ENCODE data around the gene DMTF1. TPM values are rescaled to one million over a fixed set of nuclear protein-coding genes. Genes with fewer than 3 reads are reported as not detected.

Gene DMTF1
- total and polyA plus RNA-seq, 2 donors (not counting 1 experiment from before 2014, with no cell fraction given): 51.6 to 97.1 TPM

- H3K4me3 ChIP-seq (replicated peaks in 1 of 4; ENCODE audit: control extremely low read depth in 1 of 4, insufficient read depth in 1 of 4, low read depth in 3 of 4, low read length in 4 of 4): no peak overlapping the region
- no peaks in the 10 kb centered on the region for H3K9me3 ChIP-seq (ENCODE audit: control insufficient read depth, insufficient read depth, low read depth, low read length)
- H3K27ac ChIP-seq (ENCODE audit: insufficient read depth, low read length): no peak overlapping the region
- peaks cover 2% of the 10 kb centered on the region for H3K4me1 ChIP-seq (ENCODE audit: control insufficient read depth, extremely low read depth, insufficient read depth, low read length)
- TF ChIP-seq EZH2 (IDR thresholded peaks at IDR 0.05; ENCODE audit: low read length, missing control alignments): no peak
- TF ChIP-seq, protein P1, sequence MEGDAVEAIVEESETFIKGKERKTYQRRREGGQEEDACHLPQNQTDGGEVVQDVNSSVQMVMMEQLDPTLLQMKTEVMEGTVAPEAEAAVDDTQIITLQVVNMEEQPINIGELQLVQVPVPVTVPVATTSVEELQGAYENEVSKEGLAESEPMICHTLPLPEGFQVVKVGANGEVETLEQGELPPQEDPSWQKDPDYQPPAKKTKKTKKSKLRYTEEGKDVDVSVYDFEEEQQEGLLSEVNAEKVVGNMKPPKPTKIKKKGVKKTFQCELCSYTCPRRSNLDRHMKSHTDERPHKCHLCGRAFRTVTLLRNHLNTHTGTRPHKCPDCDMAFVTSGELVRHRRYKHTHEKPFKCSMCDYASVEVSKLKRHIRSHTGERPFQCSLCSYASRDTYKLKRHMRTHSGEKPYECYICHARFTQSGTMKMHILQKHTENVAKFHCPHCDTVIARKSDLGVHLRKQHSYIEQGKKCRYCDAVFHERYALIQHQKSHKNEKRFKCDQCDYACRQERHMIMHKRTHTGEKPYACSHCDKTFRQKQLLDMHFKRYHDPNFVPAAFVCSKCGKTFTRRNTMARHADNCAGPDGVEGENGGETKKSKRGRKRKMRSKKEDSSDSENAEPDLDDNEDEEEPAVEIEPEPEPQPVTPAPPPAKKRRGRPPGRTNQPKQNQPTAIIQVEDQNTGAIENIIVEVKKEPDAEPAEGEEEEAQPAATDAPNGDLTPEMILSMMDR (conservative IDR thresholded peaks at IDR 0.05 in 1 of 2, IDR thresholded peaks at IDR 0.05 in 1 of 2; ENCODE audit: low read depth in 1 of 2, low read length in 2 of 2): no peak
- no peaks in the 10 kb centered on the region for H3K36me3 ChIP-seq (ENCODE audit: control insufficient read depth, insufficient read depth, low read length)
- no peak overlapping the region for H2AFZ ChIP-seq (ENCODE audit: low read length)
- no peak overlapping the region for H3K4me2 ChIP-seq (ENCODE audit: extremely low read depth, insufficient read depth, low read length)
- DNase-seq (ENCODE audit: low read depth in 2 of 2): no peak
- H3K79me2 ChIP-seq (ENCODE audit: control insufficient read depth, insufficient read depth, low read length): peaks cover 3% of the 10 kb centered on the region
- no peak overlapping the region for H3K9ac ChIP-seq (ENCODE audit: insufficient read depth, low read length)
- H3K27me3 ChIP-seq (ENCODE audit: control insufficient read depth, insufficient read depth, low read length): no peaks in the 10 kb centered on the region
- H4K20me1 ChIP-seq (ENCODE audit: control insufficient read depth, extremely low read depth, insufficient read depth, low read length): no peaks in the 10 kb centered on the region
Observed at GRCh38 chr7:87209295-87209924, 57.2 kb downstream of the DMTF1 start.

DNA sequence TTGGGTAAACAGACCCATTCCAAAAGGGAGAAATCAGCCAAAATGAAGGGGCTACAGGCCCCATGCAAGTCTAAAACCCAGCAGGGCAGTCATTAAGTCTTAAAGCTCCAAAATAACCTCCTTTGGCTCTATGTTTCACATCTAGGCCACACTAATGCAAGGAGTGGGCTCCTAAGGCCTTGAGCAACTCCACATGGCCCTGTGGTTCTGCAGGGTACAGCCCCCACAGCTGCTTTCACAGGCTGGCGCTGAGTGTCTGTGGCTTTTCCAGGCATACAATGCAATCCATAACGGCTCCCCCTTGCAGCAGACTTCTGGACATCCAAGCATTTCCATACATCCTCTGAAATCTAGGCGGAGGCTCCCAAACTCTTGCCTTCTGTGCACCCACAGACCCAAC is 58.3 kb downstream of the DMTF1 start:
- Histone ChIP-seq H3K27me3 (ENCODE audit: control insufficient read depth, insufficient read depth, low read length) (no peaks in the 10 kb centered on the region), H2AFZ (ENCODE audit: low read length) (no peak overlapping the region), H3K9ac (ENCODE audit: insufficient read depth, low read length) (no peak overlapping the region), H3K79me2 (ENCODE audit: control insufficient read depth, insufficient read depth, low read length) (peaks cover 3% of the 10 kb centered on the region), H3K4me2 (ENCODE audit: extremely low read depth, insufficient read depth, low read length) (no peak overlapping the region), H3K9me3 (ENCODE audit: control insufficient read depth, insufficient read depth, low read depth, low read length) (no peaks in the 10 kb centered on the region), H4K20me1 (ENCODE audit: control insufficient read depth, extremely low read depth, insufficient read depth, low read length) (no peaks in the 10 kb centered on the region), H3K36me3 (ENCODE audit: control insufficient read depth, insufficient read depth, low read length) (no peaks in the 10 kb centered on the region), H3K27ac (ENCODE audit: insufficient read depth, low read length) (no peak overlapping the region), H3K4me3 (replicated peaks in 1 of 4; ENCODE audit: control extremely low read depth in 1 of 4, insufficient read depth in 1 of 4, low read depth in 3 of 4, low read length in 4 of 4) (no peak overlapping the region), H3K4me1 (ENCODE audit: control insufficient read depth, extremely low read depth, insufficient read depth, low read length) (peaks cover 2% of the 10 kb centered on the region)
- TF ChIP-seq EZH2 (IDR thresholded peaks at IDR 0.05; ENCODE audit: low read length, missing control alignments): no peak
- TF ChIP-seq, protein P1 (conservative IDR thresholded peaks at IDR 0.05 in 1 of 2, IDR thresholded peaks at IDR 0.05 in 1 of 2; ENCODE audit: low read depth in 1 of 2, low read length in 2 of 2): no peak
- DNase-seq (ENCODE audit: low read depth in 2 of 2): no peak

- Histone ChIP-seq H3K4me1 (ENCODE audit: control insufficient read depth, extremely low read depth, insufficient read depth, low read length) (peaks cover 2% of the 10 kb centered on the region), H3K27ac (ENCODE audit: insufficient read depth, low read length) (no peak overlapping the region), H3K27me3 (ENCODE audit: control insufficient read depth, insufficient read depth, low read length) (no peaks in the 10 kb centered on the region), H3K9me3 (ENCODE audit: control insufficient read depth, insufficient read depth, low read depth, low read length) (no peaks in the 10 kb centered on the region), H3K79me2 (ENCODE audit: control insufficient read depth, insufficient read depth, low read length) (peaks cover 3% of the 10 kb centered on the region), H3K36me3 (ENCODE audit: control insufficient read depth, insufficient read depth, low read length) (no peaks in the 10 kb centered on the region), H3K4me2 (ENCODE audit: extremely low read depth, insufficient read depth, low read length) (no peak overlapping the region), H3K9ac (ENCODE audit: insufficient read depth, low read length) (no peak overlapping the region), H2AFZ (ENCODE audit: low read length) (no peak overlapping the region), H4K20me1 (ENCODE audit: control insufficient read depth, extremely low read depth, insufficient read depth, low read length) (no peaks in the 10 kb centered on the region), H3K4me3 (replicated peaks in 1 of 4; ENCODE audit: control extremely low read depth in 1 of 4, insufficient read depth in 1 of 4, low read depth in 3 of 4, low read length in 4 of 4) (no peak overlapping the region)
- TF ChIP-seq, protein P1 (conservative IDR thresholded peaks at IDR 0.05 in 1 of 2, IDR thresholded peaks at IDR 0.05 in 1 of 2; ENCODE audit: low read depth in 1 of 2, low read length in 2 of 2): no peak
- TF ChIP-seq EZH2 (IDR thresholded peaks at IDR 0.05; ENCODE audit: low read length, missing control alignments): no peak
- no peak for DNase-seq (ENCODE audit: low read depth in 2 of 2)
Observed at GRCh38 chr7:87212498-87212897, 60.2 kb downstream of the DMTF1 start.

All from fibroblast of lung (primary cell).